Activated naive CD4-positive, alpha-beta T cell treated with Interleukin-2 at 50 U/mL for 16 hours (primary cell): ENCODE results near the gene DPYD.

Source experiments
- DNase-seq: peaks from one replicate; pipeline ENCODE4 v3.0.0-alpha.2; 2020

DPYD gene

DNA sequence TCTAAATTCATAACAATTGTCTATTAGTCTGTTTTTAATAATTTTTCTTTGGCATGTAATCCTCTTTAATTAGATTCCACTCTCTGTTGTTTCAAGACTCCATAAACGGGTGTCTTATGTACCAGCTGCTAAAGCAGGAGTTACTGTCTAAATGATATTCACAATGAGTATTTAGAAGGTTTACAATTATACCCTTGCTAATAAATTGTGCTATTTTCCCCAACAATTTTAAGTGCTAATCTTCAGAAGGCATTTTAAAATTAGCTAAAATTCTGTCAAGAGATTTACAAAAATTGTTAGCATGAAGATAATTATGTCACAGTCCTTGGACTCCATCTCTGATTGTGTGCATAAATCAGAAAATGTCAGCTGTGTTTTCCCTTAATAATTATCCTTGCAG is 83.7 kb downstream of the DPYD start:
- DNase-seq, result no peak

DNA sequence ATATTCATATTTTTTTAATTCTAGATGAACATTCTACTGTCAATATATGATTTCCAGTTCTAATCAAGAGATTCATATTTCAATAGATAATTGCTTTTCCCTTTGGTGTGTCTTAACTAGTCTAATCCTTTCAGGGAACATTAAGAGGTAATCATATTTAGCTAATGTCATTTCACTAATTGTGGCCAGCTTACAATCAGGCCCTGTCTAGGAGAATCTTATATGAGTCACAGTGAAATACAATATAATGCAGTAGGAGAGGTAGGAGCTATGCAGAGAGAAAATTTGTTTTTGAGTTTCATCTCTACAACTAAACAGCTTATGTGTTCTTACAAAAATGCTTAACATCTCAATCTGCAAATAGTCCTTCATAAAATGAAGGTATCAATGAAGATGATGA is 85.9 kb downstream of the DPYD start:
- DNase-seq, result no peak

DNA sequence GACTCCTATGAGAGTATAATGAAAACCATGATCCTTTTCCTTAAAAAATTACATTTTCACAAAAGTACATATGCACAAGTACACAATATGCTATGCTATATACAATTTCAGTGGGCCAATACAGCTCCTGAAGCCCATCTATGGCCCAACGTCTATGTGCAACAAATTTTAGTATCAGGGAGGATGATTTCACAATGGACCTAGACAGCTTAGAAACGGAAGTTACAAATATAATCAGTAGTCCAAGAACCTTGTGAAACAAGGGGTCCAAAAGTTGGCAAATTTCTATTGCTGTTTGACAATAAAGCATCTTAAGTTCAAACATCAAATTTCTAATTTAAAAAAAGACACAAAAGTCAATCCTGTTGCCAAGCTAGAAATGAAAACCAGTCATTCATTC is 87.0 kb downstream of the DPYD start:
- no peak for DNase-seq

DNA sequence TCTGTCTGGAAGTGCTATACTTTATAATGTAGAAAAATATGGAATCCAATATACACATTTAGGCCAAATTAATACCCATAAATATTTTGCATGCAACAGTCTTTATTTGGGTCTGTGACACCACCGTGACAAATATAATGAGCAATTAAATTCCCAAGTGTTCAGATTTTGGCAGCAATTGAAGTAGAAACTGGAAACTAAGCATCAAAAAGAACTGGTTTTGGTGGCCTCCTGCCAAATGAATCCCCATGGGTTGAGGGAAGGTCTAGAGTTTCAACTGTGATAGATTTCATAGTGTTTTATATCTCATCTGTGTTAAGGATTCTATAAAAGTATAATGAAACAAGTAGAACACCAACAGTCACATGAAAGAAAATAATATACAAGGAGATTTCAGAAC is 88.4 kb downstream of the DPYD start:
- no peak for DNase-seq

DNA sequence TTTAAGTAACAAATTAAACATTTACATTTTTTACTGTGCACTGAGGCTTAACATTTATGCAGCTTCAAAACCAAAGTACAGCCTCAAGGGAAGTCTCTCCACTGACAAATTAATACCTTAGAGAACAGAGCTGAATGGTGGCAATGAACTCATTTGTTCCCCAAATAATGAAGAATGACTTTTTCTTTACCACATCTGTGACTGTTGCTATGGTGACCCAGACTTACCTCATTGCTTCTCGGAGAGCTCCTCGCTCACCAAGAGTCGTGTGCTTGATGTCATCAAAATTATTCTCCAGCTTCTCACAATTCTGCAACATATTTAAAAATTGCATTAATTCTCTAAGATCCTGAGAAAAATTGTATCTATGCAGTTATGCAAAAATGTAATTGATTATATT is 92.9 kb downstream of the DPYD start:
- no peak for DNase-seq

DNA sequence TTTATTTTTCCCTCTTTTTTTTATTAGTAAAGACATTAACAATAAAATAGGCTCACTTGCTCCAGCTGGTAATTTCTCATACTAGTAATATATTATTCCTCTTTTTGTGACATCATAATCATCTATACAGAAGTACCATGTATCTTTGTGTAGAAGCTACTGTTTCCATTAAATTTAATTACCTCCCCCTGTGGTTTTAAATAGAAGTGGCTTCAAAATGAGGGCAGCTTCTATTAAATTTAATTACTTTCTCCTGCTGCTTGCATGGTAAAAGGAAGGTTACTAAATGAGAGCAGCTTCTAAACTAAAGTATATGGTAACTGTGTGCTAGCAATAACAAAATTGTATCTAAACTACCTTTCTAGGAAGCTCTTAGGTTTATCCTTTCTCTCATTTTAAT is 94.0 kb downstream of the DPYD start:
- DNase-seq, result no peak

DNA sequence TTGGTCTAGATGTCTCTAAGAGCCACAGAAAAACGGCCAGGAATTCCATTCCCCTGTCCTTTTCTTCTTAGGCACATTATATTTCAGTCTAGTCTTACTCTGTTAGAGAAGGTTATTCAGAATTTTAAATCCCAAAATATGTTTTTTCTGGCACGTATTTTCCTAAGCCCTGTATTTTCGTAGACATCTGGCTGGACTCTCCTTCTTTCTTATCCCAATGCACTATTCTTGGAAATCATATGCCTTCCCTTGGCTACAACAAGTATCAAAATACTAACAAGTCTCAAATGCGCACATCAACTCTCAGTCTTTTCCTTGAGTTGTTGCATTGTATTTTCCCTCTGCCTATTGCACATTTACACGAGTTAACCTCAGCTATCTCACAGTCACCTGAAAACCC is 96.2 kb downstream of the DPYD start:
- DNase-seq, result no peak

DNA sequence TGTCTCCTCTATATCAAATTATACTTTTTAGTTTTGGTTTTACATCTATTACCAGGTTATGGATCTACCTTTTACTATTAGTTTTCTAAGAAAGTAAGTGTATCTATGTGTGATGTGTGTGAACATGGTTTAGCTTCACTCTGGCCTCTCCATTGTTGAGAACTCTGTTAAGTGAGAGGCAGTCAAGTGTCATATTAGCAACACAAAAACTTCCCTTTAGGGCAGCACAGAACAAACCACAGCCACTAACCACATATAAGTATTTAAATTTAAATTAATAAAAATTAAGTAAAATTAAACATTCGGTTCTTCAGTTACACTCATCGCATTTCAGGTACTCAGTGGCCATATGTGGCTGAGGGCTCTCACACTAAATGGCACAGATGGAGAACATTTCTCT is 96.6 kb downstream of the DPYD start:
- no peak for DNase-seq

DNA sequence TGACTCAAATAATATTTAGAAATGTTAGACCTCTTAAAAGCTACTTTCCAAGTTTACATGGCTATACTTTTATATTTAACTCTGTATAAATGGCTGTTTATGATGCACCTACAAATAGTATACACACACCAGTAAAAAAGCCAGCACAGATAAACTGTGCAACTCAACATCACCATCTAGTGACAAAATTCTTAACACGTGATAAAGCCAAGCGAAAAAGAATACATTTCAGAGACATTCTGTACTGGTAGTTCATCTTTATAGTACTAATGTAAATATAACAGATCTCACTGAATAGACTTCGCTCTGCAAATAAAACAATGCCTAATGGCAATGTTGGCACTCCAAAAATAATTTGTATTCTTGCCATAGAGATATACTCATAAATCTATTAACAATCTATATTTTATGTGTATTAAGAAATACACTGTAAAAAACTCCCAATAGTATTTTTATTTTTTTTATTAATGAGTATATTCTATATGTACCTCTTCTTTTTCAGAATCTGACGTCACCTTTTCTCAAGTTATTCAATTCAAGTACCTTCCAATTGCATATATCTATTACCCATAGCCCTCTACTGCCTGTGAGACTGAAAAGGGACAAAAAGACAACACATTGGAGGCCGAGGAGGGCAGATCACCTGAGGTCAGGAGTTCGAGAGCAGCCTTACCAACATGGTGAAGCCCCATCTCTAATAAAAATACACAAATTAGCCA is 100.2 kb downstream of the DPYD start:
- no peak for DNase-seq

DNA sequence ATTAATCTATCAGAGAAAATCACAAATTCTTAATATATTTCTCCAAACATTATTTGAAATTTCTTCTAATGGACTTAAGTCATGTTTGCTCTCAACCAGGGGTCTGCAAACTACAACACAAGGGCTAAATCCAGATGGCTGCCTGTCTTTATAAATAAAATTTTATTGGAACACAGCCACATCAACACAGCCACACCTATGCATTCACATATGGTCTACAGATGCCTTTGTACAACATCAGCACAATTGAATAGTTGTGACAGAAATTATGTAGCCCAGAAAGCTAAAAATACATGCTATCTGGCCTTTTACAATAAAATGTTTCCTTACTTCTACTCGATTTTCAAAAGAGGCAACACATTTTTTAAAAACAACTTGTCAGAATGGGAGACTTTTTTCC is 103.9 kb downstream of the DPYD start:
- no peak for DNase-seq

DNA sequence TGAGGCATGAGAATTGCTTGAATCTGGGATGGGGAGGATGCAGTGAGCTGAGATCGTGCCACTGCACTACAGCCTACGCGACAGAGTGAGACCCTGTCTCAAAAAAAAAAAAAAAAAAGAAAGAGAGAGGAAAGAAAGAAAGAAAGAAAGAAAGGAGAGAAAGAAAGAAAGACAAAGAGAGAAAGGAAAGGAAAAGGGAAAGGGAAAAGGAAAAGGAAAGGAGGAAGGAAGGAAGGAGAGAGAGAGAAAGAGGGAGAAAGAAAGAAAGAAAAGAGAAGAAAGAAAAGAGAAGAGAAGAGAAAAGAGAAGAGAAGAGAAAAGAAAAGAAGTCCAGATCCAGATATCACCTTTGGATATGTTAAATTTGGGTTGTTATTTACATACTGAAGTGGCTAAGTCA is 106.0 kb downstream of the DPYD start:
- DNase-seq, result no peak

DNA sequence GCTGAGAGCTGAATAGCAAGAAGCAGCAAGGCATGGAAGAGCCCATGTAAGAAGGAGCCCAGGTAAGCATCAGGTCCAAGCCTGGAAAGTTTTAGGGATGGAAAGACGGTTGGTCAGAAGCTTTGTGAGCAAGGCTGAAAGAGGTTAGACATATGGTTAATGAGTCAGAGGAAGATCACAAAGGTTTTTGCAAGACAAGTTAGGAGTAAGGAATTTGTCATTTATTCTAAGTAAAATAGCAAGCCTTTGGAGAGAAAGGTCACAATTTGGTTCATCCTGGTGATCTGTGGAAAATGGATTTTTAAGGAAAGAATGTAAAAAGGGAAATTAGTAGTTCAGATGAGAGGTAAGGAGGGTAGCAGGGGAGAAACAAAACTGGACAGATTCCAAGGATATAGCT is 106.7 kb downstream of the DPYD start:
- no peak for DNase-seq

DNA sequence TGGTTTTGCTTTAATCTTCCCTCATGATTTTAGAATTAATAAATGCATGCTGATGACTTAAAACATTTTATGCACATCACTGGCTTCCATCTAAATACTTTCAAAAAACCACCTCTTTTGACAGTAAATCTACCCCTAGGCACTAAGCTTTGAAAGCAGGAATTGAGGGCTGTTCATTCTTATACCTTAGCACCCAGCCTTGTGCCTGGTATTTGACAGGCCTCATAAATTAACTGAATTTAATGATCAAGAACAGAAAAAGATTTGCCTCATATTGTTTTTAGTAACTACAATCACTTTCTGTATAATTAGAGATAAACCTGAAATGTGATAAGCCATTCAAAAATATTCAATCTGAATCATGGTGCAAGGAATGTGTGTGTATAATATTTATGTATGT is 108.8 kb downstream of the DPYD start:
- DNase-seq, result no peak

DNA sequence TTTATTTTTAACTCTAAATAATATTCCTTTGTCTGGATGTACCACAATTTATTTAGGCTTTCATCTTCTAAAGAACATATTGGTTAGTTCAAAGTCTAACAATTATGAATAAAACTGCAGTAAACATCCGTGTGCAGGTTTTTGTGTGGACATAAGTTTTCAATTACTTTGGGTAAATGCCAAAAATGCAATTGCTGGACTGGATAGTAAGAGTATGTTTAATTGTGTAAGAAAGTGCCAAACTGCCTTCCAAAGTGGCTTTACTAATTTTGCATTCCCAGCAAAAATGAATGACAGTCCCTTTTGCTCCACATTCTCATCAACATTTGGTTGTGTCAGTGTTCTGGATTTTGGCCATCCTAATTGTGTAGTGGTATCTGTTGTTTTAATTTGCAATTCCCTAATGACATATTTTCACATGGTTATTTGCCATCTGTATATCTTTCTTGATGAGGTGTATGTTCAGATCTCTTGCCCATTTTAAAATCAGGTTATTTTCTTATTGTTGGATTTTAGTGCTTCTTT is 113.8 kb downstream of the DPYD start:
- no peak for DNase-seq

DNA sequence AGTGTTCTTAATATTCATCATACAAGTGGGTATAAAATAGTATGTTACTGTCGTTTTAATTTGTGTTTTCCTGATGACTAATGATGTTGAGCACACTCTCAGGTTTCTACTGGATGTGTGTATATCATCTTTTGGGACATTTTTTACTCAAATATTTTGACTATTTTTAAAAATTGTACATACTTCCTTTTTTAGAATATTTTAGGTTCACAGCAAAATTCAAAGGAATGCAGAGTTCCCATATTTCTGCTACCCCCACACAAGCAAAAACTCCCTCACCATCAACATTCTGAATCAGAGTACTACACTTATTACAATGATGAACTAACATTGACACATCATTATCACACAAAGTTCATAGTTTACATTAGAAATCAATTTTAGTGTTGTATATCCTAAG is 114.5 kb downstream of the DPYD start:
- no peak for DNase-seq

DNA sequence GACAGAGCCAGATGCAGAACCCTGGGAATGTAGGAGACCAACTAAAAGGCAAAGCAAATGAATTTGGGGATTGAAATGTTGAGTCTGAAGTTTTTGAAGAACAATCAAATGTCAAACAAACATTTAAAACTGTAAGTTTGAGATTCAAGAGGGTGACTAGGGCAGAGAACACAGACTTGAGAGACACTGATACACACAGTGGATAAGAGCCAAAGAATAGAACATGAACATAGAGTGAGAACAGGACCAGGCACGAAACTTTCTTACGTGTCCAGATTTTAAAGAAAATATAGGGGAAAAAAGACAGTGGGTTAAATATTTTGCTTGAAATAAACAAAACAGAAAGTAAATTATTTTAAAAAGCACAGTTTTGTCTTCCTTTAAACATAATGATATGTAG is 115.7 kb downstream of the DPYD start:
- no peak for DNase-seq

DNA sequence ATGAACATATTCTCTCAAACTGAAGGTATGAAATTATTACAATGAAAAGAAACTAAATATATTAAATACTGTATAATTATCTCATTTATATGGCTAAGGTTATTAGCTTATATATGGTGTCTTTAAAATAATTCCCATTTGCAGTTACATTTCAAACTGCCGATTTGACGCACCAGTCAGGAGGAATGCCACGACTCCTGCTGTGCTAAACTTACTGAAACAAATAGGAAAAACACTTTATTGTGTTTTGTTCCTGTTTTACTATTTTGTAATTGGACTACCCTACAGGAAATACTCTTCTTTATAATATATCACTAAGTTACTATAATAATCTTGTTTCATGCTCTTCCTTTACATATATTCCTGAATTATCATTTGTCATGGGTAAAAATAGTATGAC is 117.8 kb downstream of the DPYD start:
- no peak for DNase-seq

DNA sequence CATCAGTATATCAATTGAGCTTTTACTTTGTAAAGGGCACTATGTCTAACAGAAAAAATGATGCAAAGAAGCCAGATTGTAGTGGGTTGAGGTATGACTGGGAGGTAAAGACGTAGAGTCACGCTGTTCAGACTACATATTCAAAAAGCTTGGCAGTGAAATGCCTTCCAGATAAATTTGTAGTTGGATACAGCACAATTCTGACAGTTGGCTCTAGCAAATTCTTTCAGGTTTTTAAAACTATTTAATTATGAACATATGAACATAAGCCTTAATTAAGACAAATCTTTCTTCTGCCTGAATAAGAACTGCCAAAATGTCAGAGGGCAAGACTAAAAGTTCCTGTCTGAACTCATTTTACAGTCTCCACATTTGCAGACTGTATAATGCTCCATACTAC is 118.8 kb downstream of the DPYD start:
- DNase-seq, result no peak

DNA sequence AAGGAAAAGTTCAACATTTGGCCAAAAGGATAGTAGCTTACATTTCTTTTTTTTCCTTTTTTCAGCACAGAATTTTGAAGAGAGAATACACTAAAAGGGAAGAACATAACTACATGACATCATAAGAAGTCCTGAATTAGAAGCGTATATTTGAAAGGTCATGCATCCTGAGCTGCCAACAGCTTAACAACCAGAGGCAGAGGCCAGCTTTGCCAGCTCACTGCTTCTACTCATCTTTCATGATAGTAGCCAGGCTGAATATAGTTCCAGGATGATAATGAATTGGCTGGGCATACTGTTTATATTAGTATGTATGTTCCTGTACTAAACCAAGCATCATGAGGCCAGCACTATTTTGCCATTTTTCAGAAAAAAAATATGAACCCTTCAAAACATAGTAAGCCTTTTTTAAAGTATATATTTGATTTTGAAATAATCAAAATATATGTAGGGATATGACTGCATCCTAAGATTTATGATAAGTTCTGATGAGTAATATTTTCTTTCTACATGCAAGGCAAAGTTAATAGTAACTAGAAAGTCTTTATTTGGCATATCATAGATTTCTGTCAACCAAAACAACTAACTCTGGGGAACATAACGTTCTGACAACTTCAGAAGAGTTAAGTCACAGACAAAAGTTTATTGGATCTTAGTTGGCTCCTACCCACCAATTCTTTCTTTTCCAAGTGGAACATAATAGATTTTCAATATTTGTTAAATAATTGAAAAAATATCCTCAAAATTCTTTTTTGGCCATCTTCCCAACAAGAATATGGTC is 123.2 kb downstream of the DPYD start:
- no peak for DNase-seq

DNA sequence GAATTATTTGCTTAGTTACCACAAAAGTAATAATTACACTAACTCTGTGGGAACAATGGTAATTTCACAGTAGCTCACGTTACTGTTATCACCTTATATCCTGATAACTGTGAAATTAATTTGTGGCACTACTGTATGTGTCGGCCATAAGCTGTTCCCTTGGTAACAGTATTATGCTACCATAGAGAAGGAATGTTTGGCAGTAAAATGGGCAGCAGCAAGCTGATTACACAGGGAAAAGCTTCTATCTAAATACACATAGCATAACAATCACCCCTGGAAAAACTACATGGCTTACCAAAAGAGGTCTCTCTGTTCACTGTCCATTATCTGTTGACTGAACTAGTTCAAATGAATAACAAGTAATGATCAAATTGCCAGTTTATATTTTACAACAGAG is 124.1 kb downstream of the DPYD start:
- no peak for DNase-seq

DNA sequence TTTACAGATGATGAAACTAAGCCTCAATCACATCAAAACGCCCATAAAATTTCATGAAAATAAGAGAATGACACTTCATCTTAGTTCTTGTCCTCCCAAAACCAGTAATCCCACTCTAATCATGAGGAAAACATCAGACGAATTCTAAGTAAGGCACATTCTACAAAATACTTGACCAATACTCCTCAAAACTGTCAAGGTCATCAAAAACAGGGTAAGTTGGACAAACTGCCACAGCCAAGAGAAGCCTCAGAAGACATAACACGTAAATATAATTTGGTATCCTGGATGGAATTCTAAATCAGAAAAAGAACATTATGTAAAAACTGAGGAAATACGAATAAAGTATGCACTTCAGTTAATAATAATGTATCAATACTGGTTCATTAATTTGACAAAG is 128.2 kb downstream of the DPYD start:
- DNase-seq, result no peak

DNA sequence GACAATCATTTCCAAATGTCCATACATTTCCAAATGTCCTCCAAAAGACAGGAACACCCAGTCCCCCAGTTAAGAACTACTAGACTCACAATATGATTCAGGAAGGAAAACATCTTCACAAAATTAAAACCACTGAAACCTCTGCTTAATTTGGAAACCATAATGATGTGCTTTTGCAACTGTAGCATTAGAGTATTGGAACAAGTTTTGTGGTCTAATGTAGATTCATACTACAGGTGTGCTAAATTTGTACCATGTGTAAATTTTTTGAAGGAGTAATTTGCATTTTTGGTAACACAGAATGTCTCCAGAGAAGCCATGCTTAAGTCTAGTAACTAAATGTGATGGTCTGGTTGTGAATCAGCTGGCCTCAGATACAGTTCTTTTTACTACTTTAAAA is 129.6 kb downstream of the DPYD start:
- DNase-seq, result no peak

DNA sequence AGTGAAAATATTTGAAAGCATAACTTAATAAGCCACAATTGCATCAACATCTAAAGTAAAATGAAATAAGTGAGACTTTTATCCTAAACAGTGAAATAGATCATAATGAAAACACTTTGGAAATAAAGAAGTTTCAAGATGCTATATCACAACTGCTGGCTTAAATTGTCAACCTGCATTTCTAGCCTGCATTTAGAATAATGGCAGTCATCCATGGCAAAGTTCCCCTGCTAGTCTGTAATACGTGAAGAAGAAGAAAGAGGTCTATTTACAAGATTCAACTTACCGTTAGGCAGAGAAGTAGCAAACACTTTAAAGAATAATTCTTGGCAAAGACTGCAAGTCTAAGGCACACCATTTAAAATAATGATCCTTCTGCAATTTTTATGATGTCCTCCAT is 133.6 kb downstream of the DPYD start:
- no peak for DNase-seq

DNA sequence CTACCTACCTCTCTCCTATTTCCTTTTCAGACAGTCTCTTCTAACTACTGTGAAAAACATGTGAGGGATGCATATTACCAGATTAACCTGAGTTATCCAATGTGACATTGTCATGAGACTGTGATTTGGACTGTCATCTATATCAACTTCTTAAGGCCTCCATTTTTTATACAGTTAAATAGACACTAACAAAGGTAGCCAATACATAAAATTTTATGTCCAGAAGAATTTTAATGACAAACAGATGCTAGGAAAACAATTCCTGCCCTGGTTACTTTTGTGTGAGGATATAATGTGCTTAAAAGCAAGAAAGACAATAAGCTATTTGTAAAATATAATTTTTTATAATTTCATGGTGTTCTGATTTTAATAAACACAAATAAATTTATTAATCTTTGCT is 136.2 kb downstream of the DPYD start:
- no peak for DNase-seq

DNA sequence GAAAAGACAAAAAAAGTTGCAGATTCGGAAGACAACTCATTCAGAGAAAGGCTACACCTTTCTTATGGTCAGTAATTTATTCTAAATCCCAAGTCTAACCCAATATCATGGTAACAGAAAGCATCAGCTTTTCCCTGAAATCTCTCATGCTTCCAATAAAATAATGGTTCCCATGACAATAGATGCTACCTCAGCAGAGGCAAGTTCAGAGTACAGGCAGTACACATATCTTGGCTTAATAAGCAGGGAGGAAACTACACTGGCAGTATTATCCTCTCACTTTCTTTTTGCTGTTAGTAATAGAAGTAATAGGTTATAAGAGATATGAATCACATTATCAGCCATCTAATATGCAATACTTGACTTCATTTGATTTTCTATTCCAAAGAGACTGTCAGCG is 137.1 kb downstream of the DPYD start:
- no peak for DNase-seq
